HG03342 (cell line): Measurements from ENCODE around the gene PPA2.
"Not testable (repeated sequence)": the region's sequence is repeated elsewhere in the genome, so short reads cannot be mapped to it uniquely, and the experiment has no call there.

ENCODE experiments used
- ATAC-seq: cut with Tn5 transposase; IDR thresholded peaks from one replicate; pipeline ENCODE4 v1.9.1; 2021; ENCODE audit warnings: mild to moderate bottlenecking, moderate library complexity; ENCODE audit not compliant: unreplicated experiment

The PPA2 gene

DNA sequence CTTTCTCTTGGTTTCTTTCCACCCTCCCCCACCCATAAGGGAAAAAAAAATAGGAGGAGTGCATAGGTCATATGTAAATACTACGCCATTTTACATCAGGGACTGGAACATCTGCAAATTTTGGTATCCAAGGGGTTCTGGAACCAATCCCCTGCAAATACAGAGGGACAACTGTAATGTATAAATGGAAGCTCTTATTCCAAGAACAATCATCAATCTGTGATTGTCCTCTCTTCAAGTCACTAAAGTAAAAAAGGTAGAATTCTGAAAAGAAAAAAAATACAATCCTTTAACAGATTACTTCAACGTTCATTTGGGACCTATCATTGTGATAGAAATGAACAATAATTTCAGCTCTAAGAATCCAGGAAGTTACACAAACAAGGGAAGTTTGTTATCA lies 13.6 kb downstream of the PPA2 start:
- no peak for ATAC-seq

DNA sequence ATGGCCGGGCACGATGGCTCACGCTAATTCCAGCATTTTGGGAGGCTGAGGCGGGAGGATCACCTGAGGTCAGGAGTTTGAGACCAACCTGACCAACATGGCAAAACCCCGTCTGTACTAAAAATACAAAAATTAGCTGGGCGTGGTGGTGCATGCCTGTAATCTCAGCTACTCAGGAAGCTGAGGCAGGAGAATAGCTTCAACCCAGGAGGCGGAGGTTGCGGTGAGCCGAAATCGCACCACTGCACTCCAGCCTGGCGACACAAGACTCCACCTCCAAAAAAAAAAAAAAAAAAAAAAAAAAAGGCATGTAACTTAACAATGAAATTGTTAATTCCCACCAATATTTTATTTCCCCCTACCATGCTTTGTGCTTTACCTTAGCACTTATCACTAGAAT lies 15.3 kb downstream of the PPA2 start:
- not testable (repeated sequence) for ATAC-seq

DNA sequence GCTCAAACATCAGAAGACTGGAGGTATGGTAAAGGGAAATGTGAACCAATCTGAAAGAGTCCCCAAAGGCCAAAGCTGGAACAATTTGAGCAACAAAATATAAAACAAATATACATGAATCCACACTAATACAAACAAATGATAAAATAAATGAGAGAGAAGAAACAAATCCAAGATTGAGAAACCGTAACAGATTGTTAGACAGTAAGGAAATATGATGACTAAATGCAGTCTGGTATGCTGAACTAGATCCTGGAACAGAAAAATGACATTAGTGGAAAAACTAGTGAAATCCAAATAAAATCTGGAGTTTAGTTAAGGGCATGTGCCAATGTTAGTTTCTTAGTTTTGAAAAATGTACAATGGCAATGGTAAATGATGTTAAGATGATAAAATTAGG lies 15.9 kb downstream of the PPA2 start:
- ATAC-seq: no peak

DNA sequence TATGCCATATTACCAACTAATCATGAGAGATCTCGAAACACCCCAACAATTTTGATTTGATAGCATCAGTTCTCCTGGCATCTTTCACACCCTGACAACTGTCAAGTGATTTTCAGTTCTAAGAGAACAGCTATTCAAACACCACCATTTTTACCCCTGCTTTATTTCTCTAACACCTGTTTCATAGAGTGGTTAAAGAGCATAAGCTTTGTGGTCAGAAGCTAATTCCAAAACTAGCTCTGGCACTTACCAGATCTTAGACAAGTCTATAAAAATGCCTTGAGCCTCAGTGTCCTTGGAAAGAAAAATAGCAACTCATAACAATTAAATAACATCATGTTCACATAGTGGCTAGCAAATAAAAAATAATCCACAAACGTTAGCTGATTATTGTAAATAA lies 17.9 kb downstream of the PPA2 start:
- ATAC-seq: no peak

DNA sequence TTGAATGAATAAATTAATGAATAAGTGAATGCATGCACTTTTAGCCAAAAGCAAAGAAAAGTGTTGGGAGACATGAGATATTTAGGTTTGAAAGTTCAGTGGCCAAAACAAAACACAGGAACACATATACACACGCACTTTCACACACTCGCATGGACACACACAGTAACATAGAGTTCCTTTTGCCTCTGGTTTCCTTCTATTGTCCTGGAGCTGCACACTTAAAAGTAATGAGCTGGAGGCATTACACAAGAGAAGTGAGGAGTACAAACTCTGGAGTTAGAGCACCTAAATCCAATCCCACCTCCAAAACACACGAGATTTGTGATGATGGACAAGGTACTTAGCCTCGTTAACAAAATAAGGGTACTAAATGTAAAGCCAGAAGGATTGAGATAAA lies 18.7 kb downstream of the PPA2 start:
- ATAC-seq: no peak

DNA sequence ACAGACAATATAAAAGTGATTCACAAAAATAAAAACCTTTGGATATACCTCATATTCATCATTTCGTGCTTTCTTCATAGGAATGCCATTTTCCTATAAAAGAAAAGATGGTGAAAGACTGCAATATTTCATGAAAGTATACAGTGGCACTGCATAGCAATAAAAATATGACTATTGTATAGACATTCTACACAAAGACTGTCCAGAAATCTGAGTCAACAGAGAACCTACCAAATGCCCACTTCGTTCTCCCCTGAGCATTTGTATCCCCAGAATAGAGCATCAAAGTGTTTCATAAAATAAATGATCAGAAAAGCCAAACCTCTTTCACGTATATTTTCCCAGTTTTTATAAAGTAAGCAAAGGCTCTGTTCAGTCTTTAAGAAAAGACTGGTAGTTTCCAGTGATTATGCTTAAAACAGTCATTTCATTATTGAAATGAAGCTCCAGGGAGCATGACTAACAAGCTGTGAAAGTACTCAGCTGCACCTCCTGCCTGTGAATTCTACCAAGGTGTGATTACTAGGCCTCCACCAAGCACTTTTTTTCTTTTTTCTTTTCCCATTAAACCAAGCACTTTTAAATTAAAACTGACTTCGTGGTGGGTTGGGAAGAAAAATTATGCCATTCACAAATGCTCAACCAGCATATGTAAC lies 20.2 kb downstream of the PPA2 start:
- ATAC-seq: peak; percentile 86

DNA sequence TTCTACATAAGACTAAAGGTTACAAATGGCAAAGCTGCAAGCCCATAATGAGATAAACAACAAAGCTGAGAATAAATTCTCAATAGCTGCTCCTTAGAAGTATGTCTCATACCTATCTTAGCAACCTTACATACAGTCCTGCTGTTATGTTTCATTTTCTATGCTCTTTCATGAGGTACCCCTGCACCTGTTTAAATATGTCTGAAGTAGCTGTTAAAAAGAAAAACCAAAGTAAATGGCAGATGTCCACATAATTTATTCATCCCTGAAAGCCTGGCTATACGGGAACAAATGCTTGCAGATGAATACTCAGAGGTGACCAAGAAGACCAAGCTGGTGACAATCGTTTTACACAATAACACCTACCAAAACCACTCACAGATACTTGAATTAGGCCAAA lies 22.5 kb downstream of the PPA2 start:
- no peak for ATAC-seq

DNA sequence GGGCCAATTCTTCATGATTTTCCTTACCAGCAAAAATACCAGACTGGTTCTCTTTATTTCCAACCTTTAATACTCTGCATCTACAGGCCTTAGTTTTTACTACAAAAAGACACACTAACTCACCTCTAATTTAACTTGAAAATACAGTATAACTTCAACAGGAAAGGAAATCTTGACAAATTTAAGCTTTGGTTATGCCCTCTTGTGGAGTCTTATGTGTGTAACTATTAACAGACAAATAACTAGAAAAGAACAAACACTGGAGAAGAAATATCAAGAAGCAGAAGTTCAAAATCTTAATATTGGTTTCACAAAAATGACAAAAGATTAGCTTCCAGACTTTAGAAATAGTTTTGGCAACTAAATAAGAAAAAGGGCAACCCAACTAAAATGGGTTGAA lies 33.0 kb downstream of the PPA2 start:
- no peak for ATAC-seq

DNA sequence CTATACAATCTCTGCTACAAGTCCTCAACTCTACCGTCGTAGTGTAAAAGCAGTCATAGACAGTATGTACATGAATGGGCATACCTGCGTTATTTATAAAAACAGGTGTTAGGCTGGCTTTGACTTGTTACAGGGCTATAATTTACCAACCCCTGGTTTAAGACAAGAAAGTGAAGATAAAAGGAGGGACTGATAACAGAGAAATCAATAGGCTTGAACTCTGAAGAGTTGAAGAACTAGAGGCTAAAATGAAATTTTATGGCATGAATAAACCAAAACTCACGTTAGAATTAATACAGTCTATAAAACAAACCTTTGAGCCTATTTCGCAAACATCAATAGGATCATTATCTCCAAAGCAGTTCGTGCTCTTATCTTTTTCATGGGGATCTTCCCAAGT lies 36.2 kb downstream of the PPA2 start:
- ATAC-seq: no peak

DNA sequence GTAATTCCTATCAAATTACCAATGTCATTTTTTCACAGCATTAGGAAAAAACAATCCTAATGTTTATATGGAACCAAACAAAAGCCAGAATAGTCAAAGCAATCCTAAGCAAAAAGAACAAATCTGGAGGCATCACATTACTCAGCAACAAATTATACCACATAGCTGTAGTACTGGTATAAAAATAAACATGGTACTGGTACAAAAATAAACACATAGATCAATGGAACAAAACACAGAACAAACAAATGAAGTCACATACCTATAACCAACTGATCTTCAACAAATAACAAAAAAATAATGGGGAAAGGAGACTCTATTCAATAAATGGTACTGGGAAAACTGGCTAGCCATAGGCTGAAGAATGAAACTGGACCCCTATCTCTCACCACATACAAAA lies 37.4 kb downstream of the PPA2 start:
- ATAC-seq: no peak

DNA sequence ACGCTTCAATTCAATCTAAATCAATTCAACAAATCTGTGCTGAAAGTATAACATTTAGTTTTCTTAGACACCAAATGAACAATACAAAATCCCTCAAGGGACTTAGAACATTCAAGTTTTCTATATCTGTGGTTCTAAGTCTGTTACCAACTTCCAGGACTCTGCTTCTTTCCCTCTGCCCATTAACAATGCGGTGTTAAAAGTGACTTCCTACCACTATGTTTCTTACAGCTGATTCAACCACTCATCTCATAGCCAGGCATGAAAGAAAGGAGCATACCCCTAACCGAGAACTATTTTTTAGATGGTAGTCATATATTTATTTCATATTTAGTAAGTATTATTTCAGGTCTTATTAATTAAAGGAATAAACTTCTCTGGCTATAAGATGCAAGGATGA lies 38.9 kb downstream of the PPA2 start:
- no peak for ATAC-seq

DNA sequence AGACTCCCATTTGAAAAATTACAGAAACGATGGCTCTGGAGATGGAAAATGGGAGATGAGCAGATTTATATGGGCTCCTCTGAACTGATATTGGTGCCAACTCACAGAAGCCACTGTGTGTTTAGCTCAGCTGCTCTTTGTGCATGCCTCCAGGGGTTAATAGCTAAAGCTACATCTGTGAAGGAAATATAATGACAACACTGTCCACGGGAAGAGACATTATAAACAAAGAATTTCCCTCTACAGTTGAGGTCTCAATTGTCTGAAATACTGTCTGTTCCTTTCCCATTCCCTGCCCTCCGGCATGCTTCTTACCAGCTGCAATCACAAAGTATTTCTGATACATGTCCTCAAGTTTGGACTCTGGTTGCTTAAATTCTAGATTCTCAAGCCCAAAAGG lies 40.4 kb downstream of the PPA2 start:
- no peak for ATAC-seq

DNA sequence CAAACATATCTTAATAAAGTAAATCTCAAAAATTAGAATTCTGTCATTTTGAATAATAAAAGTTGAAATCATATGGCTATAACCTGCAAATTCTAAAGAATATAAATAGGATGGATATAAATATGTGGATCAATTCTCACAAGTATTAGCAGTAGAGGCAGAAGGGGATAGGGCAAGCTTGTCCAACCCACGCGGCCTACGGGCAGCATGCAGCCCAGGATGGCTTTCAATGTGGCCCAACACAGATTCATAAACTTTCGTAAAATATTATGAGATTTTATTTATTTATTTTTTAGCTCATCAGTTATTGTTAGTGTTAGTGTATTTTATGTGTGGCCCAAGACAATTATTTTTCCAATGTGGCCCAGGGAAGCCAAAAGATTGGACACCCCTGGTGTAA lies 41.4 kb downstream of the PPA2 start:
- no peak for ATAC-seq

DNA sequence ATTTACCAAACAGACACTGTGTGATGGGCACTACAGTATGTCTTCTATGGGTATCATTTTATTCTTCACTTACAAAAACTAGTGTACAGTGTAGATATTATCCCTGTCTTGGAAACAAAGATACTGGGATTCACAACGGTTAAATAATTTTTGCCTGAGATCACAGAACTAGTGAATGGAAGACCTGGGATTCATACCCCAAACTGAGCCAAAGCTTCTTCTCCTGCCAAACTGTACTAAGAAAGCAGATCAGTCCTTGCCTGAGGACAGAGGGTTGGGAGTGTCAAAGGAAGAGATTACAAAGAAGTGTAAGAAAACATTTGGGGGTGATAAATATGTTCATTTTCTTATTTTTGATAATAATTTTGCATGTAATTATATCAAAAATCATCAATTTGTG lies 43.1 kb downstream of the PPA2 start:
- no peak for ATAC-seq

DNA sequence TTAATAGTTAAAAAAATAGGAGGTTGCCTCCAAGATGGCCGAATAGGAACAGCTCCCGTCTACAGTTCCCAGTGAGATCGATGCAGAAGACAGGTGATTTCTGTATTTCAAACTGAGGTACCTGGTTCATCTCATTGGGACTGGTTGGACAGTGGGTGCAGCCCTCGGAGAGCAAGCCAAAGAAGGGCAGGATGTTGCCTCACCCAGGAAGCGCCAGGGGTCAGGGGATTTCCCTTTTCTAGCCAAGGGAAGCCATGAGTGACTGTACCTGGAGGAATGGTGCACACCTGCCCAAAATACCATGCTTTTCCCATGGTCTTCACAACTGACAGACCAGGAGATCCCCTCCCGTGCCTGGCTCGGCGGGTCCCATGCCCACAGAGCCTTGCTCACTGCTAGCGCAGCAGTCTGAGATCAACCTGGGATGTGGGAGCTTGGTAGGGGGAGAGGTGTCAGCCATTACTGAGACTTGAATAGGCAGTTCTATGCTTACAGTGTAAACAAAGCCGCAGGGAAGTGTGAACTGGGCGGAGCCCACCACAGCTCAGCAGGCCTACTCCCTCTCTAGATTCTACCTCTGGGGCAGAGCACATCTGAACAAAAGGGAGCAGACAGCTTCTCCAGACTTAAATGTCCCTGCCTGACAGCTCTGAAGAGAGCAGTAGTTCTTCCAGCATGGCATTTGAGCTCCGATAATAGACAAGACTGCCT lies 47.5 kb downstream of the PPA2 start:
- ATAC-seq: no peak

DNA sequence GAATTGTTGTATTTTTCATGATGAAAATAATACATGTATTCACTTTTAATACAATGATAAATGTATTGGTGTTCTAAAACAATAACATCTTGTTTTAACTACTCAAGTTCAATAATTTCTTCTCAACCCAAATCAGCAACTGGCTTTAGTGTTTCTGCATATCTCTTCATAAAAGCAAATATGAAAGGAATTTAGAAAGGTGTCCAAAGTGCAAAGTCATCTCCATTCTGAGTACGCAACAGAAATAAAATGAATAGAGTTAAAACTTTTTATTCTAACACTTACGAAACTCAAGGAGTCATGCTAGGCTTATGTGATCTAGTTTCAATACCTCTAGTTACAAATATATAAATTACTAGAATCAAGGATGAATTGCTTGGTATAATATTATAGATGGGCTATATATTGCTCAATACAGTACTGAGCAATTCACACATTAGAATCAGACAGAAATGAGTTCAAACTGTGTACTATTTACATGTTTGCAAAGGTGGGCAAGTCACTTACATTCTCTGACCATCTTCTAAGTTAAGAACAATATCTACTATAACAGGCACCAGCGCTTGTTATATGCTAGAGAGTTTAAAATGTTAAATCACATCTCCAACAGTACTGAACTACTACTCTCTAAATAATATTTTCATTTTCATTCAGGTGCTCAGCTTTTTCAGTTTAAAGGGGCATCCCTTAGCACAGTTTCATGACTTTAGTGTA lies 51.5 kb downstream of the PPA2 start:
- no peak for ATAC-seq

DNA sequence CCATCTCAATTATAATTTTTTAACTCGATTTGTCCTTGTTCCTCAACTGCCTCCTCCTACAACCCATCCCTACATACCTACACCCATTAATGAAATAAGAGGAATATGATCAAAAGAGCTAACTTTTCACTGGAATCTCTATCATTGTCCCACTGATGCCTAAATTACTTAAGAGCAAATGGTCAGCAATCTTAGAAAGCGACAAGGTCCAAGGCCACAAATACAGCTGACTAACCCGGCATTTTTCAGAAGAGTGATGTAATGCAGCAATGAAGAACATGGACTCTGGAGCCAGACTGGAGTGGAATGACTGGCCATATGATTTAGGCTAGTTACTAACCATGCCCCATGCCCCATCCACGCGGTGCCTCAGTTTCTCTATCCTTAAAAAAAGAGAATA lies 56.2 kb downstream of the PPA2 start:
- no peak for ATAC-seq

DNA sequence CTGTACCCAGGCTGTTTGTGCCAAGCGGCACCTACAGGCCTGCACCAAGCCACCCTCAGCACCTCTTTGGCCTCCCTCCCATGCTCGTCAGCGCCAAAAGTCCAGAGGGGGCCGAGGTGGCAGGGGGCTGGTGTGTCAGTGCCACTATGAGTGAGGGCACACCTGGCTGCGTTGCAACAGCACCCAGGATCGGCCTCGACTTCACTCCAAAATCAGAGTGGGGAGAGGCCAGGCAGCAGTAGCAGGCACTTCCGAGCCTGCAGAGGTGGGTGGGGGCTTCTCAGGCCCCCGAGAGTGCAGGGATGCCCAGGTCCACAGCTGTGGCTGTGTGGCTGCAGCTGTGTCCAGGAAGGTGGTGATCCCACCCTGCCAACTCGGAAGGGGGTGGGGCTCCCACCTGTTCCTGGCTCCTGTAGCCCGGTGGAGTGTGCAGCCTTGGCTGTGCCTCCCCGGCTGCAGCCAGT lies 58.5 kb downstream of the PPA2 start:
- no peak for ATAC-seq

DNA sequence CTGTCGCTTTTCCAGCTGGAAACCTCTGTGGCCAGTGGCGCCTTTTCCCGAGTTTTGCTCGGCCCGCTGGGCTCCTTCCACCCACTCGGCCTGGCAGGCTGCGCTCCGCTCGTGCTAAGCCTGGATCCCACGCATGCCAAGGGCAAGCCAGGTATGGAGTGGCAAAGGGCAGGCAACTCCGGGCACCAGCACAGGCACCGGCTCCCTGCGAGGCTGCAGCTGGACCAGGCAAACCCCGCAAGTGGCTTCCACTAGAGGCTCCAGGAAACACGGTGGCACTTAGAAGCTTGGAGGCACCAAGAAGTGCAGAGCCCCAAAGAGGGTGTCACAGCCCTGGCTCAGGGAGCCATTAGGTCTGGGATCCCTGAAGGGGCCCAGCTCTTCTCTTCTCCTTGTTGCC lies 59.5 kb downstream of the PPA2 start:
- ATAC-seq: no peak

DNA sequence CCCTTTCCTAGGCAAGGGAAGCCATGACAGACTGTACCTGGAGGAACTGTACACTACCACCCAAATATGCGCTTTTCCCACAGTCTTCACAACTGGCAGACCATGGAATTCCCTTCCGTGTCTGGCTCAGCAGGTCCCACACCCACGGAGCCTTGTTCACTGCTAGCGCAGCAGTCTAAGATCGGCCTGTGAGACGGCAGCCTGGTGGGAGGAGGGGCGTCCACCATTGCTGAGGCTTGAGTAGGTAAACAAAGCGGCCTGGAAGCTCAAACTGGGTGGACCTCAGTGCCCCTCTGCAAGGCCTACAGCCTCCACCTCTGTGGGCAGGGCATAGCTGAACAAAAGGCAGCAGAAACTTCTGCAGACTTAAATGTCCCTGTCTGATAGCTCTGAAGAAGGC lies 64.7 kb downstream of the PPA2 start:
- ATAC-seq: not testable (repeated sequence)

DNA sequence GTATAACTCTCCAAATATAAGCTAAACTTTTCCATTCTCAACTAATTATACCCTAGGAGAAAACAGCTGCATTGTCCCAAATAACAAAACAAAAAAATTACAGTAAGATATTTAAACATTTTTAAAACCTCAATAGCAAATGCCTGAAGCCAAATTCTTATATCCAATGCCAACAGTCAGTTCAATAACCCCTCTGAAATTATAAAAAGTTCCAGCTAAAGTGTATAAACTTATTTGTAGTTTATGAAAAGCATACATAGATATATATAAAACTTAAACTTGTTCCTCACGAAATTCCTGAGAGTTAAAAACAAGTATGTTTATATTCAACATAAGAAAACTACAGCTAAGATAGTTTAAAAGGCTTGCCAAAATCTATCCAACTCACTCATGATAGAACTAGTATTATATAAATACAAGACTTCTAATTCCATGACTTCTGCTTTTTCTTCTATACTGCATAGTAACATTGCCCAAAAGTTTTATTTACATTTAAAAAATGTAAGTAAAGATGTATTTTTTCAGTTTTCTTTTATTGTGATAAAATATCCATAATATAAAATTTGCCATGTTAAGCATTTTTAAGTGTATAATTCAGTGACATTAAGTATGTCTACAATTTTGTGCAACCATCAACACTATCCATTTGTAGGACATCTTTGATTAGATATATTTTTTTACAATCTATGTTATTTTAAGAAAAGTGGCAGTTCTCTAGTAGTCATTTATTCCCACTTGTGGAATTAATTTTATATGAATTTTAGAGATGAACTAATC lies 72.8 kb downstream of the PPA2 start:
- ATAC-seq: no peak
